Measurements from ENCODE around the gene GTPBP4.

GTPBP4 gene

DNA sequence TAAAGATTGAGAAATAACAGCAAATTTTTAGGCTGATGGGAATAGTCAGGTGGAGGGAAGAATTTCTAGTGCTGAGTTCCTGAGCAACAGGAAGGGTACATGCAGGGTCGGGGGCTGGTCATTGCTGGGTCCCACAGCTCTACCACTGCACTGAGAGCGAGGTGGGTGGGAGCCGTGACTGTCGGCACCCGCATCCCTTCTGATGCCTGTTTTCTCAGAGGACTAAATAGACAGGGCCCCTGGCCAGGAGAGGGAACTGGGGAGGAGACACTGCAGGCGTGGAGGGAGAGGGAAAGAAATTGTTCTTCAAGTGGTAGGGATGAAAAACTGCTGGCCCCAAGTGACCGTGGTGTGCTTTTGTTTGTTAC lies 7.3 kb downstream of the GTPBP4 start:
- TF ChIP-seq CTCF (IDR thresholded peaks at IDR 0.05) = no peak

DNA sequence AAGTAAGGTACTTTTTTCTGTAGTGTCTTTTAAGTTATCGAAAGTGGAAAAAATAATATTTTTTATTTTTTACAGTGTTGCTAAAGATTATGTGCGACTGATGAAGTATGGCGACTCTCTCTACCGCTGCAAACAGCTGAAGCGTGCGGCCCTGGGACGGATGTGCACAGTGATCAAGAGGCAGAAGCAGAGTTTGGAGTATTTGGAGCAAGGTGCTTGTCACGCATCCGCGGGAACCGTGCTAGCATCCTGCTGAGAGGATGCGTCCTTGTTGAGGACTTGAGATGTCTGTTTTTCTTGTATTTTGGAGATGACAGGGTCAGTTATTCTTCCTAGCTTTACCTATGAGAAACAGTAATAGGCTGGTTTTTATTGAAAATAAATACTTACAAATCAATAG lies 7.8 kb downstream of the GTPBP4 start:
- TF ChIP-seq CTCF (IDR thresholded peaks at IDR 0.05) = no peak

GRCh38 chr10:997266-998022 lies 9.2 kb downstream of the GTPBP4 start:
- no peak for TF ChIP-seq CTCF (IDR thresholded peaks at IDR 0.05)

DNA sequence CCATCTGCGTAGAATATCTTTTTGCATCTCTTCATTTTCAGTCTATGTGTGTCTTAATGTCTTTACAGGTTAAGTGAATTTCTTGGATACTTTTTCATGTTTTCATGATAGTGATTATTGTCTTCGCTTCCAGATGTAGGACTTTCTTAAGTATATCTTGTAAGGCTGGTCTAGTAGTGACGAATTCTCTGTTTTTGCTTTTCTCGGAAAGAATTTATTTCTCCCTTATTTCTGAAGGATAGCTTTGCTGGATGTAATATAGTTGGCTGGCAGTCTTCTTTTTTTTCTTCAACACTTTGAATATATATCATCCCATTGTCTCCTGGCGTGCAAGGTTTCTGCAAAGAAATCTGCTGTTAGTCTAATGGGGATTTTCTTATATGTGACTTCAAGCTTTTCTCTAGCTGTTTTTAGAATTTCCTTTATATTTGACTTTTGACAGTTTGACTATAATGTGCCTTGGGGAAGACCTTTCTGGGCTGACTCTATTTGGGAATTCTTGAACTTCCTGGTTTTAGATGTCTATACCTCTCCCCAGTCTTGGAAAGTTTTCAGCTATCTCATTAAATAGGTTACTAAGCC lies 14.3 kb downstream of the GTPBP4 start:
- no peak for TF ChIP-seq CTCF (IDR thresholded peaks at IDR 0.05)

DNA sequence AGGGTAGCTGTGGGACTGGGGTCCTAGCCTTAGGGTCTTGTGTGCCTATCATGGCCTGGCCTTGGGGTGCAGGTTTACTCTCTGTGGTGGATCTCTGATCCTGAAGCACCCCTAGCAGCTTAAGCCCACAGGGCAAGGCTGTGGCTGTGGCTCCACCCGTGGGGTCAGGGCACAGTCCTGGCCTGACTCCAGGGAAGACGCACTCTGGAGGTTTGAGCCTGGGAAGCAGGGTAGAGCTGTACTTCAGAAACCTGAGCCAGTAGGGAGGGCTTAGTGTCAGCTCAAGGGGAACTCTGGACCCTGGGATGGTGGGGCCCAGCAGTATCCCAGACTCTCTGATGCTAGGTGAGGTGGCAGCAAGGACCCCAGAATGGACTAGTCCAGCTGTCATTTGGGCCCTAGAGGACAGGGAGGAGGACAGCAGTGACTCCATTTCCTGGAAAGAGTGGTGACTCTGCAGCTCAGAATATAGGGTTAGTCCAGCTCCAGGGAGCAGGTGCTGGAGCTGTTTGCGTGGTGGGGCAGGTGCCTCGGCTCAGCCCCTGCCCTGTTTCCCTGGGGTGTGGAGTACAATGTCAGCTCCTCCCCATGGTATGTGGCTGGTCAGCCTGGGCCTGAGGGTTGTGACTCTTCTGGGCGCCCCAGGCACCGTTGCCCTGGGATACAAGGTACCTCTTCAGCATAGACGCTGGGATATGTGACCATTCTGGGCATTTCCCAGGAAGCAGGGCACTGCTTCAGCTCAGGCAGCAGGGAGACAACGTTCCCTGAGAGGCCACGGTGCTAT lies 15.8 kb downstream of the GTPBP4 start:
- TF ChIP-seq CTCF (IDR thresholded peaks at IDR 0.05) = no peak

GRCh38 chr10:1006573-1006972 lies 18.3 kb downstream of the GTPBP4 start:
- TF ChIP-seq CTCF (IDR thresholded peaks at IDR 0.05) = no peak

DNA sequence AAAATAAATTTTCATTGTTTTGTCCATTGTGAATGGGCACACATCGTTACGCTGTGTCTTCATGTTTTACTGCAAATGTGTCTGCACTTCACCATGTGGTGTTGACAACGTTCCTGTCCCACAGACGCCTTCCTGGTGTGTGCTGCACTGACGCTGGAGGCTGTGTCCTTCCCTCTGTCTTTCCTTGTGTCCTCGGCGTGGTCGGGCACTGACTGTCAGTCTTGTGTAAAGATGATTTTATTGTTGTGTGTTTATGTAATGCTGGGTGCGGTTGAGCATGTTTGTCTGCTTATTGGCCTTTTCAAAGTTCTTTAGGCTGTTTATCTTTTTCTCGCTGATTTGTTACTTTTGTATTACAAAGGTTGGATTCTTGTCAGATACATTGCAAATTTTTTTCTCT lies 19.3 kb downstream of the GTPBP4 start:
- TF ChIP-seq CTCF (IDR thresholded peaks at IDR 0.05) = no peak
